ENCODE measurements around the gene CFAP92.

The CFAP92 gene

GRCh38 chr3:129033633-129034321 is 39.9 kb upstream of the CFAP92 start:
- TF ChIP-seq EZH2phosphoT487 (IDR thresholded peaks at IDR 0.05; ENCODE audit: low read length), result no peak
- TF ChIP-seq CTCF (IDR thresholded peaks at IDR 0.05; ENCODE audit: low read length), result no peak
- no peak for TF ChIP-seq EZH2 (optimal IDR thresholded peaks at IDR 0.05; ENCODE audit: low read depth, low read length)
- H3F3A ChIP-seq (ENCODE audit: insufficient read depth, low read length), result no peaks in the 10 kb centered on the region
- no peaks in the 10 kb centered on the region for H3K36me3 ChIP-seq (replicated peaks; ENCODE audit: insufficient read depth, low read length)

GRCh38 chr3:129033151-129033550 is 39.3 kb upstream of the CFAP92 start:
- H3K4me3 ChIP-seq (ENCODE audit: low read length), result no peak overlapping the region
- DNase-seq, result no peak
- H3K9ac ChIP-seq (ENCODE audit: low read length), result no peak overlapping the region
- H2AFZ ChIP-seq (ENCODE audit: low read length), result no peak overlapping the region
- no peaks in the 10 kb centered on the region for H3F3A ChIP-seq (ENCODE audit: insufficient read depth, low read length)
- no peaks in the 10 kb centered on the region for H3K36me3 ChIP-seq (replicated peaks; ENCODE audit: insufficient read depth, low read length)
- no peaks in the 10 kb centered on the region for H3K27me3 ChIP-seq (replicated peaks; ENCODE audit: insufficient read depth, low read length)
- H4K20me1 ChIP-seq (ENCODE audit: insufficient read depth, low read length), result no peaks in the 10 kb centered on the region
- no peak for TF ChIP-seq CTCF (IDR thresholded peaks at IDR 0.05; ENCODE audit: low read length)
- TF ChIP-seq EZH2 (optimal IDR thresholded peaks at IDR 0.05; ENCODE audit: low read depth, low read length), result no peak
- TF ChIP-seq EZH2phosphoT487 (IDR thresholded peaks at IDR 0.05; ENCODE audit: low read length), result no peak
- H3K27ac ChIP-seq (ENCODE audit: low read length), result no peak overlapping the region
- no peak overlapping the region for H3K4me2 ChIP-seq (ENCODE audit: low read depth, low read length)
- no peaks in the 10 kb centered on the region for H3K9me3 ChIP-seq (replicated peaks; ENCODE audit: insufficient read depth, low read length)
- H3K9me2 ChIP-seq (replicated peaks; ENCODE audit: insufficient read depth, low read length), result no peaks in the 10 kb centered on the region
- H3K4me1 ChIP-seq (ENCODE audit: low read length), result no peaks in the 10 kb centered on the region
- H3K79me2 ChIP-seq (ENCODE audit: low read length), result no peaks in the 10 kb centered on the region

More at GRCh38 chr3:129033633-129034321, 39.9 kb upstream of the CFAP92 start:
- no peak overlapping the region for H3K27ac ChIP-seq (ENCODE audit: low read length)
- H3K4me3 ChIP-seq (ENCODE audit: low read length), result no peak overlapping the region
- no peak for DNase-seq
- no peak overlapping the region for H3K4me2 ChIP-seq (ENCODE audit: low read depth, low read length)
- H3K9me2 ChIP-seq (replicated peaks; ENCODE audit: insufficient read depth, low read length), result no peaks in the 10 kb centered on the region
- no peaks in the 10 kb centered on the region for H3K79me2 ChIP-seq (ENCODE audit: low read length)
- no peaks in the 10 kb centered on the region for H3K4me1 ChIP-seq (ENCODE audit: low read length)
- H4K20me1 ChIP-seq (ENCODE audit: insufficient read depth, low read length), result no peaks in the 10 kb centered on the region
- no peaks in the 10 kb centered on the region for H3K27me3 ChIP-seq (replicated peaks; ENCODE audit: insufficient read depth, low read length)
- no peak overlapping the region for H3K9ac ChIP-seq (ENCODE audit: low read length)
- H2AFZ ChIP-seq (ENCODE audit: low read length), result no peak overlapping the region
- H3K9me3 ChIP-seq (replicated peaks; ENCODE audit: insufficient read depth, low read length), result no peaks in the 10 kb centered on the region

- H3K9me3 ChIP-seq (replicated peaks; ENCODE audit: insufficient read depth, low read length), result no peaks in the 10 kb centered on the region
- no peak overlapping the region for H3K4me2 ChIP-seq (ENCODE audit: low read depth, low read length)
- no peak overlapping the region for H3K27ac ChIP-seq (ENCODE audit: low read length)
- H3F3A ChIP-seq (ENCODE audit: insufficient read depth, low read length), result no peaks in the 10 kb centered on the region
- no peak overlapping the region for H3K9ac ChIP-seq (ENCODE audit: low read length)
- no peaks in the 10 kb centered on the region for H3K27me3 ChIP-seq (replicated peaks; ENCODE audit: insufficient read depth, low read length)
- H3K79me2 ChIP-seq (ENCODE audit: low read length), result no peaks in the 10 kb centered on the region
- no peaks in the 10 kb centered on the region for H4K20me1 ChIP-seq (ENCODE audit: insufficient read depth, low read length)
- H2AFZ ChIP-seq (ENCODE audit: low read length), result no peak overlapping the region
- H3K4me1 ChIP-seq (ENCODE audit: low read length), result no peaks in the 10 kb centered on the region
- no peaks in the 10 kb centered on the region for H3K36me3 ChIP-seq (replicated peaks; ENCODE audit: insufficient read depth, low read length)
- no peak for DNase-seq
- no peaks in the 10 kb centered on the region for H3K9me2 ChIP-seq (replicated peaks; ENCODE audit: insufficient read depth, low read length)
- no peak overlapping the region for H3K4me3 ChIP-seq (ENCODE audit: low read length)
- TF ChIP-seq EZH2 (optimal IDR thresholded peaks at IDR 0.05; ENCODE audit: low read depth, low read length) (no peak), EZH2phosphoT487 (IDR thresholded peaks at IDR 0.05; ENCODE audit: low read length) (no peak), CTCF (IDR thresholded peaks at IDR 0.05; ENCODE audit: low read length) (no peak)
Observed at GRCh38 chr3:129032716-129033115, 38.8 kb upstream of the CFAP92 start.

All from MM.1S (cell line).